Neutrophil (primary cell): ENCODE data around the gene APOBEC3B.
A peak's percentile ranks its signal among the peaks of the same experiment; 100 is the strongest.
"Not testable (repeated sequence)": the region's sequence is repeated elsewhere in the genome, so short reads cannot be mapped to it uniquely, and the experiment has no call there.

Experiments
- H3K27ac ChIP-seq: fragments of 200-600 bp; sonication (generic); 2 replicates; pipeline ENCODE4 v1.5.1; 2016; ENCODE audit warnings: mild to moderate bottlenecking, moderate library complexity
- H3K27me3 ChIP-seq: fragments of 200-600 bp; sonication (generic); 2 replicates; pipeline ENCODE4 v1.6.0; 2016; ENCODE audit warnings: mild to moderate bottlenecking
- H3K36me3 ChIP-seq: fragments of 200-600 bp; sonication (generic); 2 replicates; pipeline ENCODE4 v1.5.1; 2017
- H3K4me1 ChIP-seq, 2 experiments: fragments of 200-600 bp in 1 of 2; sonication (generic) in 1 of 2; 1 replicate in 1 of 2; 2 replicates in 1 of 2; pipeline versions ENCODE4 v1.5.1 to v1.6.1; 2013 to 2016; ENCODE audit warnings: low read depth in 1 of 2, low read length in 1 of 2, mild to moderate bottlenecking in 1 of 2, moderate library complexity in 1 of 2; ENCODE audit not compliant: control insufficient read depth in 1 of 2, insufficient read depth in 1 of 2
- H3K4me3 ChIP-seq, 2 experiments: fragments of 200-600 bp in 1 of 2; sonication (generic) in 1 of 2; 1 replicate in 1 of 2; 2 replicates in 1 of 2; pipeline ENCODE4 v1.5.1; 2013 to 2016; ENCODE audit warnings: low read depth in 1 of 2, low read length in 1 of 2, mild to moderate bottlenecking in 1 of 2, moderate library complexity in 1 of 2
- H3K9me3 ChIP-seq: fragments of 200-600 bp; sonication (generic); 2 replicates; pipeline ENCODE4 v1.5.1; 2016
- CTCF ChIP-seq: fragments of 200-600 bp; sonication (generic); IDR thresholded peaks from 2 replicates; pipeline ENCODE4 v1.5.1; 2016; ENCODE audit warnings: antibody characterized with exemption

The APOBEC3B gene

GRCh38 chr22:39013942-39014722 lies 32.0 kb downstream of the APOBEC3B start, which contains the start of gene APOBEC3C:
Gene APOBEC3C, plus strand, starts transcription at chr22:39014257. Its CDS starts 106 bp downstream, at chr22:39014363.
- H3K4me3 ChIP-seq = peak within 1 kb of the TSS; percentile 46 to 55

GRCh38 chr22:39014723-39015121 lies 32.6 kb downstream of the APOBEC3B start:
- Histone ChIP-seq H3K4me3 (peak overlapping the region; percentile 46 to 55), H3K27ac (peak overlapping the region; percentile 79), H3K4me1 (peaks cover 13 to 20% of the 10 kb centered on the region in 2 experiments)
- not testable (repeated sequence) for H3K9me3 ChIP-seq, H3K36me3 ChIP-seq, H3K27me3 ChIP-seq

More at GRCh38 chr22:39013942-39014722, 32.0 kb downstream of the APOBEC3B start, which contains the start of gene APOBEC3C:
- H3K9me3 ChIP-seq = no peaks in the 10 kb centered on the region
- no peak for TF ChIP-seq CTCF
- peaks cover 13 to 20% of the 10 kb centered on the region in 2 experiments for H3K4me1 ChIP-seq
- H3K27me3 ChIP-seq = no peaks in the 10 kb centered on the region
- H3K27ac ChIP-seq = peak within 1 kb of the TSS; percentile 79
- H3K36me3 ChIP-seq = no peaks in the 10 kb centered on the region

- H3K4me3 ChIP-seq = no peak overlapping the region
- H3K27ac ChIP-seq = no peak overlapping the region
- H3K36me3 ChIP-seq = no peaks in the 10 kb centered on the region
- TF ChIP-seq CTCF = no peak
- no peaks in the 10 kb centered on the region for H3K9me3 ChIP-seq
- H3K4me1 ChIP-seq = peaks cover 24 to 32% of the 10 kb centered on the region in 2 experiments
- no peaks in the 10 kb centered on the region for H3K27me3 ChIP-seq
These were observed 34.4 kb downstream of the APOBEC3B start for GRCh38 chr22:39016592-39016991.

- no peaks in the 10 kb centered on the region for H3K9me3 ChIP-seq
- no peaks in the 10 kb centered on the region for H3K27me3 ChIP-seq
- peaks cover 24 to 34% of the 10 kb centered on the region in 2 experiments for H3K4me1 ChIP-seq
- H3K27ac ChIP-seq = no peak overlapping the region
- no peak overlapping the region for H3K4me3 ChIP-seq
- TF ChIP-seq CTCF = no peak
- H3K36me3 ChIP-seq = no peaks in the 10 kb centered on the region
These were observed 35.6 kb downstream of the APOBEC3B start for GRCh38 chr22:39017596-39018365.

- not testable (repeated sequence) for H3K36me3 ChIP-seq, H3K27me3 ChIP-seq, H3K9me3 ChIP-seq
- Histone ChIP-seq H3K27ac (peak overlapping the region; percentile 77), H3K4me1 (peaks cover 11 to 14% of the 10 kb centered on the region in 2 experiments), H3K4me3 (peak overlapping the region; percentile 44 to 55)
These were observed 38.0 kb downstream of the APOBEC3B start for GRCh38 chr22:39020021-39020651.

GRCh38 chr22:39021552-39022250 lies 39.6 kb downstream of the APOBEC3B start:
- Histone ChIP-seq H3K9me3 (no peaks in the 10 kb centered on the region), H3K27ac (peak overlapping the region; percentile 77), H3K4me1 (peaks cover 11 to 14% of the 10 kb centered on the region in 2 experiments), H3K4me3 (peak overlapping the region; percentile 44 to 55), H3K36me3 (no peaks in the 10 kb centered on the region), H3K27me3 (no peaks in the 10 kb centered on the region)
- no peak for TF ChIP-seq CTCF
